ENCODE measurements around the gene HRAS. TPM values are rescaled to one million over a fixed set of nuclear protein-coding genes. Genes with fewer than 3 reads are reported as not detected.

Gene HRAS
- total and polyA plus RNA-seq, 2 of the 8 experiments (the other 6 are each of a cell fraction or from before 2014, with no cell fraction given): 44.3 to 54.7 TPM

GRCh38 chr11:554428-555226 lies 19.3 kb upstream of the HRAS start (continued):
- TF ChIP-seq, protein P1, sequence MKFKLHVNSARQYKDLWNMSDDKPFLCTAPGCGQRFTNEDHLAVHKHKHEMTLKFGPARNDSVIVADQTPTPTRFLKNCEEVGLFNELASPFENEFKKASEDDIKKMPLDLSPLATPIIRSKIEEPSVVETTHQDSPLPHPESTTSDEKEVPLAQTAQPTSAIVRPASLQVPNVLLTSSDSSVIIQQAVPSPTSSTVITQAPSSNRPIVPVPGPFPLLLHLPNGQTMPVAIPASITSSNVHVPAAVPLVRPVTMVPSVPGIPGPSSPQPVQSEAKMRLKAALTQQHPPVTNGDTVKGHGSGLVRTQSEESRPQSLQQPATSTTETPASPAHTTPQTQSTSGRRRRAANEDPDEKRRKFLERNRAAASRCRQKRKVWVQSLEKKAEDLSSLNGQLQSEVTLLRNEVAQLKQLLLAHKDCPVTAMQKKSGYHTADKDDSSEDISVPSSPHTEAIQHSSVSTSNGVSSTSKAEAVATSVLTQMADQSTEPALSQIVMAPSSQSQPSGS (IDR thresholded peaks at IDR 0.05; ENCODE audit: low read length): no peak
- TF ChIP-seq ASH2L (IDR thresholded peaks at IDR 0.05; ENCODE audit: low read length): no peak
- no peak for TF ChIP-seq RFX5 (IDR thresholded peaks at IDR 0.05; ENCODE audit: borderline replicate concordance, low read depth, low read length)
- TF ChIP-seq, protein P2, sequence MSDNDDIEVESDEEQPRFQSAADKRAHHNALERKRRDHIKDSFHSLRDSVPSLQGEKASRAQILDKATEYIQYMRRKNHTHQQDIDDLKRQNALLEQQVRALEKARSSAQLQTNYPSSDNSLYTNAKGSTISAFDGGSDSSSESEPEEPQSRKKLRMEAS (IDR thresholded peaks at IDR 0.05): 0 out of 2 replicates have a peak, but pooled peaks have one; percentile 48
- TF ChIP-seq JUN (IDR thresholded peaks at IDR 0.05; ENCODE audit: low read depth, low read length): no peak
- peak; percentile 77 to 79 for TF ChIP-seq RAD21 (IDR thresholded peaks at IDR 0.05 in 1 of 2, conservative IDR thresholded peaks at IDR 0.05 in 1 of 2; ENCODE audit: low read depth in 2 of 2, low read length in 2 of 2)
- peak; percentile 11 for TF ChIP-seq TAF7 (optimal IDR thresholded peaks at IDR 0.05; ENCODE audit: borderline replicate concordance, low read depth, low read length)

Measured in H1 (cell line).